Measurements from ENCODE around the gene NRN1L.
A peak's percentile ranks its signal among the peaks of the same experiment; 100 is the strongest.
"Not testable (repeated sequence)": the region's sequence is repeated elsewhere in the genome, so short reads cannot be mapped to it uniquely, and the experiment has no call there.

The NRN1L gene

GRCh38 chr16:67861877-67862276 is 22.8 kb upstream of the NRN1L start:
- no peak for DNase-seq

- DNase-seq, result no peak
Measured at GRCh38 chr16:67862623-67863583, 21.8 kb upstream of the NRN1L start.

GRCh38 chr16:67864044-67864443 is 20.6 kb upstream of the NRN1L start:
- DNase-seq, result not testable (repeated sequence)

- no peak for DNase-seq
Measured at GRCh38 chr16:67864594-67864993, 20.1 kb upstream of the NRN1L start.

GRCh38 chr16:67865318-67865717 is 19.4 kb upstream of the NRN1L start:
- no peak for DNase-seq

GRCh38 chr16:67868290-67868689 is 16.4 kb upstream of the NRN1L start:
- no peak for DNase-seq

- no peak for DNase-seq
Measured at GRCh38 chr16:67869653-67870052, 15.0 kb upstream of the NRN1L start.

GRCh38 chr16:67871256-67871655 is 13.4 kb upstream of the NRN1L start:
- no peak for DNase-seq

- no peak for DNase-seq
Measured at GRCh38 chr16:67872131-67872630, 12.5 kb upstream of the NRN1L start.

GRCh38 chr16:67872631-67873434 is 11.9 kb upstream of the NRN1L start, which contains the start of gene EDC4:
Gene EDC4, plus strand, starts transcription at chr16:67873052. Its CDS starts 210 bp downstream, at chr16:67873262.
- peak; percentile 45 for DNase-seq

GRCh38 chr16:67873435-67874370 is 11.0 kb upstream of the NRN1L start:
- DNase-seq, result no peak

GRCh38 chr16:67874372-67874771 is 10.3 kb upstream of the NRN1L start:
- no peak for DNase-seq

- no peak for DNase-seq
Measured at GRCh38 chr16:67877064-67877463, 7.6 kb upstream of the NRN1L start.

GRCh38 chr16:67878232-67878631 is 6.5 kb upstream of the NRN1L start:
- no peak for DNase-seq

- DNase-seq, result no peak
Measured at GRCh38 chr16:67878846-67879245, 5.8 kb upstream of the NRN1L start.

- DNase-seq, result no peak
Measured at GRCh38 chr16:67879462-67879861, 5.2 kb upstream of the NRN1L start.

- DNase-seq, result no peak
Measured at GRCh38 chr16:67879936-67880335, 4.7 kb upstream of the NRN1L start.

- DNase-seq, result no peak
Measured at GRCh38 chr16:67880584-67880983, 4.1 kb upstream of the NRN1L start.

GRCh38 chr16:67881621-67882161 is 3.0 kb upstream of the NRN1L start:
- DNase-seq, result no peak

GRCh38 chr16:67882374-67883145 is 2.1 kb upstream of the NRN1L start:
- DNase-seq, result no peak

- DNase-seq, result no peak
Measured at GRCh38 chr16:67883146-67883871, 1.4 kb upstream of the NRN1L start.

Data from GDM1 (cell line).